HCT116 (cell line): Measurements from ENCODE around the gene SNX13. TPM values are rescaled to one million over a fixed set of nuclear protein-coding genes. Genes with fewer than 3 reads are reported as not detected.

Experiments
- ATAC-seq: fragments of 200-7000 bp; cut with Tn5 transposase; 2 replicates; pipeline ENCODE4 v1.9.1; 2020; ENCODE audit warnings: mild to moderate bottlenecking, moderate library complexity
- BruUV-seq: library from RNA; stranded (reverse); fragments of 400-500 nt; replicated peaks from 2 replicates; lab custom pipeline; 2021; lab: Mats Ljungman, UMichigan
- CTCF ChIA-PET: fragments of 300-600 bp; sonication (Branson Sonifier 250); formaldehyde crosslinking; loops from one replicate; lab custom pipeline; 2021; ENCODE audit warnings: antibody characterized with exemption; lab: Charles Lee
- POLR2A ChIA-PET: fragments of 300-600, 350-600 bp; sonication (Branson Sonifier 250); formaldehyde crosslinking; loops from one replicate; lab custom pipeline; 2021; ENCODE audit warnings: antibody characterized with exemption; lab: Charles Lee
- RAD21 ChIA-PET, 2 experiments: fragments of 300-600 bp; sonication (Branson Sonifier 250); formaldehyde crosslinking; loops; one replicate each; lab custom pipeline; 2023; ENCODE audit warnings: low total read pairs in 2 of 2; ENCODE audit not compliant: uncharacterized antibody in 2 of 2, unreplicated experiment in 2 of 2, low non-redundant PET in 1 of 2; lab: Charles Lee
- DNase-seq: peaks from one replicate; pipeline ENCODE4 v3.0.0-alpha.2; 2010; ENCODE audit warnings: low read depth, low spot score
- H2AFZ ChIP-seq: fragments of 200-600 bp; shearing (Covaris generic), sonication (generic); 2 replicates; pipeline ENCODE4 v1.6.1; 2017; ENCODE audit warnings: low read depth, mixed run types, mixed read lengths, antibody characterized with exemption, low read length; ENCODE audit not compliant: poor library complexity, severe bottlenecking
- H3K27ac ChIP-seq: 2 replicates; pipeline ENCODE4 v1.5.1; 2012; ENCODE audit warnings: low read depth, low read length
- H3K27me3 ChIP-seq: fragments of 200-600 bp; sonication (generic); 2 replicates; pipeline ENCODE4 v1.6.1; 2016; ENCODE audit warnings: mixed run types, low read length, mixed read lengths; ENCODE audit not compliant: insufficient read depth
- H3K36me3 ChIP-seq, 2 experiments: fragments of 200-500 bp in 1 of 2; fragments of 200-600 bp in 1 of 2; sonication (Bioruptor generic) in 1 of 2; sonication (generic) in 1 of 2; 2 replicates each; pipeline versions ENCODE4 v1.5.1 to v1.6.1; 2014 to 2016; ENCODE audit warnings: low read length in 2 of 2, inconsistent platforms in 1 of 2, mixed read lengths in 1 of 2, mixed run types in 1 of 2; ENCODE audit not compliant: insufficient read depth in 2 of 2, control insufficient read depth in 1 of 2
- H3K4me1 ChIP-seq, 2 experiments: fragments of 200-600 bp in 1 of 2; sonication (generic) in 1 of 2; 2 replicates each; pipeline versions ENCODE4 v1.5.1 to v1.6.1; 2012 to 2017; ENCODE audit warnings: low read length in 2 of 2, inconsistent platforms in 1 of 2, mild to moderate bottlenecking in 1 of 2, mixed read lengths in 1 of 2, mixed run types in 1 of 2, moderate library complexity in 1 of 2; ENCODE audit not compliant: insufficient read depth in 2 of 2, control insufficient read depth in 1 of 2
- H3K4me2 ChIP-seq: fragments of 200-600 bp; sonication (generic); 2 replicates; pipeline ENCODE4 v1.6.1; 2017; ENCODE audit warnings: mixed run types, low read length, mixed read lengths
- H3K4me3 ChIP-seq, 2 experiments: fragments of 200-600 bp in 1 of 2; sonication (generic) in 1 of 2; replicated peaks in 1 of 2; 2 replicates each; pipeline ENCODE4 v1.5.1; 2011 to 2016; ENCODE audit warnings: low read length in 2 of 2, control low read depth in 1 of 2, low read depth in 1 of 2, mild to moderate bottlenecking in 1 of 2, mixed read lengths in 1 of 2, mixed run types in 1 of 2
- H3K79me2 ChIP-seq: fragments of 200-600 bp; sonication (generic); 2 replicates; pipeline ENCODE4 v1.6.1; 2017; ENCODE audit warnings: mild to moderate bottlenecking, mixed run types, low read length, moderate library complexity, mixed read lengths; ENCODE audit not compliant: insufficient read depth
- H3K9ac ChIP-seq: fragments of 200-600 bp; sonication (generic); 2 replicates; pipeline ENCODE4 v1.6.1; 2016; ENCODE audit warnings: low read length, mixed read lengths
- H3K9me2 ChIP-seq: fragments of 200-600 bp; sonication (generic), shearing (Covaris generic); 2 replicates; pipeline ENCODE4 v1.6.1; 2017; ENCODE audit warnings: mixed run types, mild to moderate bottlenecking, moderate library complexity; ENCODE audit not compliant: insufficient read depth
- H3K9me3 ChIP-seq, 2 experiments: fragments of 200-500 bp in 1 of 2; fragments of 200-600 bp in 1 of 2; sonication (Bioruptor generic) in 1 of 2; sonication (generic) in 1 of 2; 2 replicates each; pipeline ENCODE4 v1.6.1; 2014 to 2017; ENCODE audit warnings: low read length in 2 of 2, mixed read lengths in 2 of 2, inconsistent platforms in 1 of 2, low read depth in 1 of 2, mild to moderate bottlenecking in 1 of 2, mixed run types in 1 of 2, moderate library complexity in 1 of 2; ENCODE audit not compliant: control insufficient read depth in 1 of 2, insufficient read depth in 1 of 2
- H4K20me1 ChIP-seq: fragments of 200-600 bp; sonication (generic), shearing (Covaris generic); 2 replicates; pipeline ENCODE4 v1.6.1; 2017; ENCODE audit warnings: mixed run types, mild to moderate bottlenecking, moderate library complexity; ENCODE audit not compliant: insufficient read depth
- CEBPB ChIP-seq: IDR thresholded peaks from 2 replicates; pipeline ENCODE4 v1.6.1; 2012; ENCODE audit warnings: low read depth
- EGR1 ChIP-seq: IDR thresholded peaks from 2 replicates; pipeline ENCODE4 v1.6.1; 2012; ENCODE audit warnings: low read depth
- ELF1 ChIP-seq: IDR thresholded peaks from 2 replicates; pipeline ENCODE4 v1.6.1; 2012; ENCODE audit warnings: low read depth, borderline replicate concordance
- EZH2 ChIP-seq: fragments of 200-600 bp; sonication (generic); IDR thresholded peaks from 2 replicates; pipeline ENCODE4 v1.6.1; 2017; ENCODE audit warnings: antibody characterized with exemption, mixed run types
- EZH2phosphoT487 ChIP-seq: fragments of 200-600 bp; IDR thresholded peaks from 2 replicates; pipeline ENCODE4 v1.6.1; 2018; ENCODE audit warnings: antibody characterized with exemption, borderline replicate concordance
- FOSL1 ChIP-seq: IDR thresholded peaks from 2 replicates; pipeline ENCODE4 v1.6.1; 2012; ENCODE audit warnings: low read depth
- MAX ChIP-seq: IDR thresholded peaks from 2 replicates; pipeline ENCODE4 v1.6.1; 2012
- POLR2AphosphoS5 ChIP-seq: IDR thresholded peaks from 2 replicates; pipeline ENCODE4 v1.6.1; 2011; ENCODE audit warnings: mild to moderate bottlenecking, low read depth, low read length, moderate library complexity
- RAD21 ChIP-seq: IDR thresholded peaks from 2 replicates; pipeline ENCODE4 v1.6.1; 2012; ENCODE audit warnings: low read depth, mild to moderate bottlenecking
- REST ChIP-seq: IDR thresholded peaks from 2 replicates; pipeline ENCODE4 v1.6.1; 2012; ENCODE audit warnings: low read depth
- SRF ChIP-seq: IDR thresholded peaks from 2 replicates; pipeline ENCODE4 v1.6.1; 2012; ENCODE audit warnings: low read depth
- TCF7L2 ChIP-seq: IDR thresholded peaks from 2 replicates; pipeline ENCODE4 v1.7.0; 2011; ENCODE audit warnings: borderline replicate concordance, inconsistent platforms; ENCODE audit not compliant: insufficient read depth, insufficient read length; ENCODE audit errors: extremely low read depth
- YY1 ChIP-seq: IDR thresholded peaks from 2 replicates; pipeline ENCODE4 v1.6.1; 2011; ENCODE audit warnings: low read length, low read depth, moderate library complexity, mild to moderate bottlenecking; ENCODE audit not compliant: insufficient replicate concordance; ENCODE audit errors: extremely low read depth
- ZNF274 ChIP-seq: fragments of 200-500 bp; sonication (Bioruptor generic); IDR thresholded peaks from 2 replicates; pipeline ENCODE4 v1.6.1; 2014; ENCODE audit warnings: mild to moderate bottlenecking, low read depth, low read length, inconsistent platforms
- intact Hi-C: fragments of 100-400 bp; cut with micrococcal nuclease; formaldehyde crosslinking; loops from 2 replicates; pipeline ENCODE4 v1.10.0; 2022
- total RNA-seq: library from RNA; stranded (reverse); gene quantifications from one replicate; pipeline ENCODE4 v1.2.1, GENCODE V29; 2021; ENCODE audit not compliant: unreplicated experiment
- TF ChIP-seq, protein P1 (sequence below): IDR thresholded peaks from 2 replicates; pipeline ENCODE4 v1.6.1; 2012
- TF ChIP-seq, protein P2 (sequence below), 3 experiments: fragments of 200-600 bp in 1 of 3; sonication (generic) in 1 of 3; IDR thresholded peaks in 2 of 3; conservative IDR thresholded peaks in 1 of 3; 2 replicates each; pipeline ENCODE4 v1.5.1; 2012 to 2017; ENCODE audit warnings: low read depth in 2 of 3, low read length in 2 of 3, antibody characterized with exemption in 1 of 3, borderline replicate concordance in 1 of 3, control low read depth in 1 of 3, mild to moderate bottlenecking in 1 of 3, mixed read lengths in 1 of 3, mixed run types in 1 of 3, moderate library complexity in 1 of 3; ENCODE audit not compliant: insufficient read depth in 1 of 3

The SNX13 gene
- total RNA-seq, 1 experiment from 2014 or later, result 33.4 TPM

- DNase-seq (no peak), ATAC-seq (no peak)
- Histone ChIP-seq H3K4me1 (no peaks in the 10 kb centered on the region), H2AFZ (no peak overlapping the region), H3K9me2 (no peaks in the 10 kb centered on the region), H3K4me3 (no peak overlapping the region), H4K20me1 (no peaks in the 10 kb centered on the region), H3K27ac (no peak overlapping the region), H3K27me3 (no peaks in the 10 kb centered on the region), H3K9ac (no peak overlapping the region), H3K79me2 (no peaks in the 10 kb centered on the region), H3K36me3 (no peaks in the 10 kb centered on the region), H3K4me2 (no peak overlapping the region), H3K9me3 (no peaks in the 10 kb centered on the region)
- ChIA-PET CTCF (no interaction called here), RAD21 (no interaction called here), POLR2A (no interaction called here)
- no TSS peak for BruUV-seq
- intact Hi-C loops, result no loop called here
- no peak for TF ChIP-seq FOSL1
- TF ChIP-seq POLR2AphosphoS5, result no peak
- no peak for TF ChIP-seq MAX
- TF ChIP-seq EZH2, result no peak
- no peak for TF ChIP-seq ELF1
- no peak for TF ChIP-seq SRF
- no peak for TF ChIP-seq REST
- TF ChIP-seq, protein P1, sequence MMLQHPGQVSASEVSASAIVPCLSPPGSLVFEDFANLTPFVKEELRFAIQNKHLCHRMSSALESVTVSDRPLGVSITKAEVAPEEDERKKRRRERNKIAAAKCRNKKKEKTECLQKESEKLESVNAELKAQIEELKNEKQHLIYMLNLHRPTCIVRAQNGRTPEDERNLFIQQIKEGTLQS, result no peak
- no peak for TF ChIP-seq EGR1
- no peak for TF ChIP-seq RAD21
- TF ChIP-seq TCF7L2, result no peak
- no peak for TF ChIP-seq EZH2phosphoT487
- no peak for TF ChIP-seq ZNF274
- no peak for TF ChIP-seq YY1
- TF ChIP-seq CEBPB, result no peak
- TF ChIP-seq, protein P2, sequence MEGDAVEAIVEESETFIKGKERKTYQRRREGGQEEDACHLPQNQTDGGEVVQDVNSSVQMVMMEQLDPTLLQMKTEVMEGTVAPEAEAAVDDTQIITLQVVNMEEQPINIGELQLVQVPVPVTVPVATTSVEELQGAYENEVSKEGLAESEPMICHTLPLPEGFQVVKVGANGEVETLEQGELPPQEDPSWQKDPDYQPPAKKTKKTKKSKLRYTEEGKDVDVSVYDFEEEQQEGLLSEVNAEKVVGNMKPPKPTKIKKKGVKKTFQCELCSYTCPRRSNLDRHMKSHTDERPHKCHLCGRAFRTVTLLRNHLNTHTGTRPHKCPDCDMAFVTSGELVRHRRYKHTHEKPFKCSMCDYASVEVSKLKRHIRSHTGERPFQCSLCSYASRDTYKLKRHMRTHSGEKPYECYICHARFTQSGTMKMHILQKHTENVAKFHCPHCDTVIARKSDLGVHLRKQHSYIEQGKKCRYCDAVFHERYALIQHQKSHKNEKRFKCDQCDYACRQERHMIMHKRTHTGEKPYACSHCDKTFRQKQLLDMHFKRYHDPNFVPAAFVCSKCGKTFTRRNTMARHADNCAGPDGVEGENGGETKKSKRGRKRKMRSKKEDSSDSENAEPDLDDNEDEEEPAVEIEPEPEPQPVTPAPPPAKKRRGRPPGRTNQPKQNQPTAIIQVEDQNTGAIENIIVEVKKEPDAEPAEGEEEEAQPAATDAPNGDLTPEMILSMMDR (IDR thresholded peaks at IDR 0.05 in 2 of 3, conservative IDR thresholded peaks at IDR 0.05 in 1 of 3; ENCODE audit: borderline replicate concordance in 1 of 3, insufficient read depth in 1 of 3, low read depth in 2 of 3, low read length in 2 of 3), result no peak
Measured at GRCh38 chr7:17966706-17967105, 26.4 kb upstream of the SNX13 start.
